GM12878 (cell line): ENCODE measurements around the gene LFNG. TPM values are rescaled to one million over a fixed set of nuclear protein-coding genes. Genes with fewer than 3 reads are reported as not detected.

Experiments used
- ATAC-seq: fragments of 200-7000 bp; cut with Tn5 transposase; 3 replicates; pipeline ENCODE4 v1.9.1; 2020; ENCODE audit warnings: mild to moderate bottlenecking, moderate library complexity
- BruUV-seq: library from RNA; stranded (reverse); fragments of 400-500 nt; replicated peaks from 2 replicates; lab custom pipeline; 2021; lab: Mats Ljungman, UMichigan
- CTCF ChIA-PET: fragments of 300-600 bp; sonication (Branson Sonifier 250); formaldehyde crosslinking; extraction: SDS; loops from one replicate; lab custom pipeline; 2021; ENCODE audit warnings: inconsistent platforms; lab: Yijun Ruan, JAX
- POLR2A ChIA-PET: fragments of 350-600 bp; formaldehyde crosslinking; extraction: SDS; loops from one replicate; lab custom pipeline; 2021; ENCODE audit warnings: inconsistent platforms; lab: Charles Lee
- RAD21 ChIA-PET: fragments of 300-600 bp; sonication (Branson Sonifier 250); formaldehyde crosslinking; loops from one replicate; lab custom pipeline; 2023; ENCODE audit warnings: antibody characterized with exemption; ENCODE audit not compliant: unreplicated experiment; lab: Charles Lee
- SMC1A ChIA-PET: fragments of 300-600 bp; sonication (Branson Sonifier 250); formaldehyde crosslinking; loops from one replicate; lab custom pipeline; 2023; ENCODE audit not compliant: unreplicated experiment, uncharacterized antibody; lab: Charles Lee
- DNase-seq: peaks from one replicate; pipeline ENCODE4 v3.0.0-alpha.2; 2011; ENCODE audit warnings: low read depth, low spot score
- FAIRE-seq: peaks from 3 replicates; lab custom pipeline; 2011; peaks lifted over from hg19 to GRCh38; lab: Jason Lieb, UNC
- H2AFZ ChIP-seq: 2 replicates; pipeline ENCODE4 v1.6.0; 2011; ENCODE audit warnings: low read depth, low read length, control low read depth; ENCODE audit not compliant: control insufficient read depth
- H3K27ac ChIP-seq: 2 replicates; pipeline ENCODE4 v1.5.1; 2011; ENCODE audit warnings: control low read depth; ENCODE audit not compliant: control insufficient read depth, insufficient read depth
- H3K27me3 ChIP-seq, 2 experiments: replicated peaks in 1 of 2; 2 replicates each; pipeline versions ENCODE4 v1.6.0 to v1.6.1; 2011; ENCODE audit warnings: low read length in 1 of 2; ENCODE audit not compliant: control insufficient read depth in 2 of 2, insufficient read depth in 2 of 2
- H3K36me3 ChIP-seq, 2 experiments: 2 replicates each; pipeline ENCODE4 v1.5.1; 2011; ENCODE audit warnings: low read length in 1 of 2; ENCODE audit not compliant: control insufficient read depth in 2 of 2, insufficient read depth in 2 of 2
- H3K4me1 ChIP-seq: 2 replicates; pipeline ENCODE4 v1.6.1; 2011; ENCODE audit warnings: mild to moderate bottlenecking, low read length, moderate library complexity, mixed read lengths; ENCODE audit not compliant: control insufficient read depth, insufficient read depth
- H3K4me2 ChIP-seq: 2 replicates; pipeline ENCODE4 v1.6.0; 2011; ENCODE audit warnings: control low read depth; ENCODE audit not compliant: control insufficient read depth, insufficient read depth
- H3K4me3 ChIP-seq: fragments of 200-600 bp; sonication (generic); 2 replicates; pipeline ENCODE4 v1.5.1; 2016
- H3K79me2 ChIP-seq: 2 replicates; pipeline ENCODE4 v1.6.0; 2011; ENCODE audit warnings: low read length; ENCODE audit not compliant: control insufficient read depth, insufficient read depth
- H3K9ac ChIP-seq: 2 replicates; pipeline ENCODE4 v1.8.0; 2011; ENCODE audit warnings: low read length, control low read depth, mixed read lengths; ENCODE audit not compliant: control insufficient read depth, insufficient read depth
- H3K9me3 ChIP-seq: replicated peaks from 3 replicates; pipeline ENCODE4 v1.5.1; 2011; ENCODE audit warnings: mild to moderate bottlenecking, low read length; ENCODE audit not compliant: control insufficient read depth, insufficient read depth
- H4K20me1 ChIP-seq: 2 replicates; pipeline ENCODE4 v1.6.0; 2011; ENCODE audit not compliant: control insufficient read depth, insufficient read depth
- CBX5 ChIP-seq: sonication (generic); IDR thresholded peaks from 2 replicates; pipeline ENCODE4 v1.6.1; 2016; ENCODE audit warnings: low read depth, moderate library complexity, mild to moderate bottlenecking, inconsistent platforms
- HCFC1 ChIP-seq: fragments of 150-350 bp; IDR thresholded peaks from 2 replicates; pipeline ENCODE4 v1.6.1; 2014; ENCODE audit warnings: low read length
- IKZF1 ChIP-seq: fragments of 450-650 bp; conservative IDR thresholded peaks from 2 replicates; pipeline ENCODE4 v1.6.1; 2017; ENCODE audit warnings: antibody characterized with exemption, mild to moderate bottlenecking
- IKZF2 ChIP-seq, 2 experiments: fragments of 450-650 bp; IDR thresholded peaks; 2 replicates each; pipeline ENCODE4 v1.6.1; 2017; ENCODE audit warnings: mild to moderate bottlenecking in 2 of 2, moderate library complexity in 2 of 2
- JUND ChIP-seq: IDR thresholded peaks from 2 replicates; pipeline ENCODE4 v1.6.1; 2012; ENCODE audit warnings: low read depth, mild to moderate bottlenecking, low read length, improper control_type of control experiment, moderate library complexity
- POLR2AphosphoS5 ChIP-seq: IDR thresholded peaks from 2 replicates; pipeline ENCODE4 v1.6.1; 2011; ENCODE audit warnings: mild to moderate bottlenecking, low read length, inconsistent platforms
- RBBP5 ChIP-seq: fragments of 200-600 bp; sonication (generic); conservative IDR thresholded peaks from 2 replicates; pipeline ENCODE4 v1.6.1; 2016
- RFX5 ChIP-seq: IDR thresholded peaks from 2 replicates; pipeline ENCODE4 v1.6.1; 2011; ENCODE audit warnings: low read depth, low read length, improper control_type of control experiment
- SP1 ChIP-seq: IDR thresholded peaks from one replicate; pipeline ENCODE4 v1.6.1; 2011; ENCODE audit warnings: low read depth, low read length
- SUPT20H ChIP-seq: IDR thresholded peaks from 2 replicates; pipeline ENCODE4 v1.6.1; 2011; ENCODE audit warnings: low read depth, mild to moderate bottlenecking, low read length, moderate library complexity, borderline replicate concordance; ENCODE audit not compliant: control insufficient read depth
- ZNF384 ChIP-seq: IDR thresholded peaks from 2 replicates; pipeline ENCODE4 v1.6.1; 2012; ENCODE audit warnings: low read depth, mild to moderate bottlenecking, low read length, improper control_type of control experiment, borderline replicate concordance
- WGBS: methylation state at CpG from one replicate; pipeline ENCODE4 v1.1.6; 2016; ENCODE audit warnings: low lambda C conversion rate; ENCODE audit not compliant: insufficient replicate concordance, insufficient coverage; ENCODE audit errors: missing lambda C conversion rate; 5-methylcytosine and 5-hydroxymethylcytosine counted together
- in situ Hi-C: fragments of 300-500 bp; cut with MboI; formaldehyde crosslinking; loops from 9 replicates; pipeline ENCODE4 v1.14.3; 2018; ENCODE audit warnings: mixed read lengths
- intact Hi-C: fragments of 100-400 bp; cut with micrococcal nuclease; formaldehyde crosslinking; loops from one replicate; pipeline ENCODE4 v1.14.2; 2022; ENCODE audit not compliant: unreplicated experiment
- polyA plus RNA-seq, 11 experiments: library from polyadenylated mRNA; depleted of rRNA in 4 of 11; unstranded in 6 of 11; stranded (reverse) in 5 of 11; fragments of >200 nt; fragmentation: Nextera tagmentation in 4 of 11; fragmentation: Illumina TruSeq in 1 of 11; extraction: Ambion mirVana in 4 of 11; extraction: Trizol in 1 of 11; gene quantifications; 1 replicate in 1 of 11; 2 replicates in 10 of 11; pipeline versions ENCODE4 v1.2.1 to v1.2.3, GENCODE V29; 2011 to 2016; ENCODE audit warnings: inconsistent platforms in 2 of 11, missing spikeins in 2 of 11, low read depth in 1 of 11
- total RNA-seq, 4 experiments: library from RNA; depleted of rRNA in 3 of 4; stranded (reverse); fragments of >200 nt in 3 of 4; fragmentation: Illumina TruSeq in 1 of 4; extraction: Trizol in 1 of 4; gene quantifications; 2 replicates each; pipeline versions ENCODE4 v1.2.1 to v1.2.3, GENCODE V29; 2013 to 2021
- TF ChIP-seq, protein P1 (sequence below): fragments of 450-650 bp; IDR thresholded peaks from 2 replicates; pipeline ENCODE4 v1.6.1; 2014; ENCODE audit warnings: mild to moderate bottlenecking
- TF ChIP-seq, protein P2 (sequence below): IDR thresholded peaks from 2 replicates; pipeline ENCODE4 v1.6.1; 2012; ENCODE audit warnings: low read length, inconsistent platforms
- TF ChIP-seq, protein P3 (sequence below): fragments of 450-650 bp; IDR thresholded peaks from 2 replicates; pipeline ENCODE4 v1.6.1; 2018; ENCODE audit warnings: mild to moderate bottlenecking, low read depth, moderate library complexity; ENCODE audit not compliant: partially characterized antibody

LFNG gene
- total and polyA plus RNA-seq, 10 of the 15 experiments (the other 5 are each of a cell fraction or from before 2014, with no cell fraction given), result 0.09 to 0.68 (median 0.33) TPM; not detected in 2

DNA sequence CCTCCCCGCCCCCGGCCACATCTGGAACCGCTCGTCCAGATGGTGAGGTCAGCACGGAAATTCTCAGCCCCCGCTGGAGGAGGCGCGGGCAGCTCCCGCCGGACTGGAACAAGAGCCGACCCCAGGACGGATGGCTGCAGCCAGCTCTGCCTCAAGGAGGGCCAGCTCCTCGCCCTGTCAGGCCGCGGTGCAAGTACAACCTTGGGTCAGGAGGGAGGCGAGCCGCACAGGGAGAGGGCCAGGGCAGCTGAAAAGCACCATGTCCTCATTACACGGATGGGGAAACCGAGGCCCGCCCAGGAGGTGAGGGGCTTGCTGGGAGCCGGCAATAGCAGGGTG is 39.5 kb upstream of the LFNG start:
- H3K27me3 ChIP-seq, result no peaks in the 10 kb centered on the region
- intact Hi-C loops, result no loop called here
- ChIA-PET SMC1A (interaction anchor here (1.5 kb wide), 1 partner anchor 201 kb away, joined by 4 read pairs; no protein-coding TSS in a partner anchor), CTCF (interaction anchor here (2.8 kb wide), 1 partner anchor 11 kb away, joined by 10 read pairs; no protein-coding TSS in a partner anchor), RAD21 (no interaction called here), POLR2A (no interaction called here)
- H3K9me3 ChIP-seq, result no peaks in the 10 kb centered on the region; the same call in 1 of the 3 replicates
- no peak overlapping the region for H3K27ac ChIP-seq
- FAIRE-seq, result no peak
- H3K36me3 ChIP-seq, result no peaks in the 10 kb centered on the region
- H3K79me2 ChIP-seq, result no peaks in the 10 kb centered on the region
- no peak for ATAC-seq
- BruUV-seq, result no TSS peak
- in situ Hi-C loops, result no loop called here
- H3K4me2 ChIP-seq, result no peak overlapping the region
- no peaks in the 10 kb centered on the region for H3K4me1 ChIP-seq
- WGBS, result 72% methylated on average over 21 of the region's 21 CpGs
- H4K20me1 ChIP-seq, result no peaks in the 10 kb centered on the region
- no peak for DNase-seq
- H3K4me3 ChIP-seq, result no peak overlapping the region
- H2AFZ ChIP-seq, result no peak overlapping the region
- H3K9ac ChIP-seq, result no peak overlapping the region
- no peak for TF ChIP-seq SP1
- no peak for TF ChIP-seq ZNF384
- no peak for TF ChIP-seq IKZF2 (IDR thresholded peaks at IDR 0.05)

DNA sequence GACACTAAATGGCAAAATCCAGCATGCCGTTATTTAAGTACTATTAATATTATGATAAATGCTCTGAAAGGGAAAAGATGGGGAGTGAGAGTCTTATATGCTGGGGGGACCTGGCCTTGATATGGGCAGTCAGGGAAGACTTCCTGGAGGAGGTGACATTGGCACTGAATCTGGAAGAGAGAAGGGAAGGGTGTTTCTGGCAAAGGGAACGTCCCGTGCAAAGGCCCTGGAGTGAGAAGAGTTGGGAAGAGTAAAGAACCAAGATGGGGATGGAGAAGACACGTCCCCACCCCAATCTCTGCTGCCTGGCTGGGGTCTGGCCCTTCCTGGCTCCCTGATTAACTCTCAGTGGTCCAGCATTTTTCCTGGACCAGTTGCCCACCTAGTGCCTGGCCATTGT is 38.4 kb upstream of the LFNG start:
- H3K4me3 ChIP-seq, result no peak overlapping the region
- H3K9ac ChIP-seq, result no peak overlapping the region
- in situ Hi-C loops, result no loop called here
- no peaks in the 10 kb centered on the region for H4K20me1 ChIP-seq
- DNase-seq, result no peak
- no peak for ATAC-seq
- no peaks in the 10 kb centered on the region for H3K79me2 ChIP-seq
- no TSS peak for BruUV-seq
- WGBS, result 26% methylated on average over 4 of the region's 4 CpGs
- ChIA-PET SMC1A (no interaction called here), RAD21 (interaction anchor here (1.0 kb wide), 1 partner anchor 128 kb away, joined by 3 read pairs; no protein-coding TSS in a partner anchor), POLR2A (no interaction called here), CTCF (interaction anchor here (0.6 to 2.8 kb wide), 3 partner anchors 12 to 190 kb away, joined by 3 to 10 read pairs (median 4); no protein-coding TSS in a partner anchor)
- H3K9me3 ChIP-seq, result no peaks in the 10 kb centered on the region; the same call in 1 of the 3 replicates
- no peak overlapping the region for H3K4me2 ChIP-seq
- no peak overlapping the region for H2AFZ ChIP-seq
- no peaks in the 10 kb centered on the region for H3K27me3 ChIP-seq
- no peak for FAIRE-seq
- intact Hi-C loops, result no loop called here
- no peaks in the 10 kb centered on the region for H3K4me1 ChIP-seq
- no peaks in the 10 kb centered on the region for H3K36me3 ChIP-seq
- H3K27ac ChIP-seq, result no peak overlapping the region
- TF ChIP-seq HCFC1 (no peak), RBBP5 (no peak), JUND (no peak), IKZF1 (no peak), POLR2AphosphoS5 (no peak), SUPT20H (no peak), CBX5 (no peak), RFX5 (no peak)
- TF ChIP-seq, protein P1, sequence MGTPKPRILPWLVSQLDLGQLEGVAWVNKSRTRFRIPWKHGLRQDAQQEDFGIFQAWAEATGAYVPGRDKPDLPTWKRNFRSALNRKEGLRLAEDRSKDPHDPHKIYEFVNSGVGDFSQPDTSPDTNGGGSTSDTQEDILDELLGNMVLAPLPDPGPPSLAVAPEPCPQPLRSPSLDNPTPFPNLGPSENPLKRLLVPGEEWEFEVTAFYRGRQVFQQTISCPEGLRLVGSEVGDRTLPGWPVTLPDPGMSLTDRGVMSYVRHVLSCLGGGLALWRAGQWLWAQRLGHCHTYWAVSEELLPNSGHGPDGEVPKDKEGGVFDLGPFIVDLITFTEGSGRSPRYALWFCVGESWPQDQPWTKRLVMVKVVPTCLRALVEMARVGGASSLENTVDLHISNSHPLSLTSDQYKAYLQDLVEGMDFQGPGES, result no peak
- TF ChIP-seq, protein P2, sequence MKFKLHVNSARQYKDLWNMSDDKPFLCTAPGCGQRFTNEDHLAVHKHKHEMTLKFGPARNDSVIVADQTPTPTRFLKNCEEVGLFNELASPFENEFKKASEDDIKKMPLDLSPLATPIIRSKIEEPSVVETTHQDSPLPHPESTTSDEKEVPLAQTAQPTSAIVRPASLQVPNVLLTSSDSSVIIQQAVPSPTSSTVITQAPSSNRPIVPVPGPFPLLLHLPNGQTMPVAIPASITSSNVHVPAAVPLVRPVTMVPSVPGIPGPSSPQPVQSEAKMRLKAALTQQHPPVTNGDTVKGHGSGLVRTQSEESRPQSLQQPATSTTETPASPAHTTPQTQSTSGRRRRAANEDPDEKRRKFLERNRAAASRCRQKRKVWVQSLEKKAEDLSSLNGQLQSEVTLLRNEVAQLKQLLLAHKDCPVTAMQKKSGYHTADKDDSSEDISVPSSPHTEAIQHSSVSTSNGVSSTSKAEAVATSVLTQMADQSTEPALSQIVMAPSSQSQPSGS, result no peak
- TF ChIP-seq, protein P3, sequence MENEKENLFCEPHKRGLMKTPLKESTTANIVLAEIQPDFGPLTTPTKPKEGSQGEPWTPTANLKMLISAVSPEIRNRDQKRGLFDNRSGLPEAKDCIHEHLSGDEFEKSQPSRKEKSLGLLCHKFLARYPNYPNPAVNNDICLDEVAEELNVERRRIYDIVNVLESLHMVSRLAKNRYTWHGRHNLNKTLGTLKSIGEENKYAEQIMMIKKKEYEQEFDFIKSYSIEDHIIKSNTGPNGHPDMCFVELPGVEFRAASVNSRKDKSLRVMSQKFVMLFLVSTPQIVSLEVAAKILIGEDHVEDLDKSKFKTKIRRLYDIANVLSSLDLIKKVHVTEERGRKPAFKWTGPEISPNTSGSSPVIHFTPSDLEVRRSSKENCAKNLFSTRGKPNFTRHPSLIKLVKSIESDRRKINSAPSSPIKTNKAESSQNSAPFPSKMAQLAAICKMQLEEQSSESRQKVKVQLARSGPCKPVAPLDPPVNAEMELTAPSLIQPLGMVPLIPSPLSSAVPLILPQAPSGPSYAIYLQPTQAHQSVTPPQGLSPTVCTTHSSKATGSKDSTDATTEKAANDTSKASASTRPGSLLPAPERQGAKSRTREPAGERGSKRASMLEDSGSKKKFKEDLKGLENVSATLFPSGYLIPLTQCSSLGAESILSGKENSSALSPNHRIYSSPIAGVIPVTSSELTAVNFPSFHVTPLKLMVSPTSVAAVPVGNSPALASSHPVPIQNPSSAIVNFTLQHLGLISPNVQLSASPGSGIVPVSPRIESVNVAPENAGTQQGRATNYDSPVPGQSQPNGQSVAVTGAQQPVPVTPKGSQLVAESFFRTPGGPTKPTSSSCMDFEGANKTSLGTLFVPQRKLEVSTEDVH, result no peak
